DND-41 (cell line): Measurements from ENCODE around the gene GPR156.

ENCODE experiments used
- ATAC-seq: fragments of 200-7000 bp; cut with Tn5 transposase; 3 replicates; pipeline ENCODE4 v1.9.1; 2021; ENCODE audit warnings: low read depth; ENCODE audit not compliant: insufficient read depth
- DNase-seq: peaks from one replicate; pipeline ENCODE4 v3.0.0-alpha.2; 2020
- H2AFZ ChIP-seq: 2 replicates; pipeline ENCODE4 v1.6.0; 2012; ENCODE audit warnings: low read depth, low read length
- H3K27ac ChIP-seq: 2 replicates; pipeline ENCODE4 v1.5.1; 2012; ENCODE audit warnings: low read length, inconsistent platforms
- H3K27me3 ChIP-seq: fragments of 200-600 bp; sonication (generic); 2 replicates; pipeline ENCODE4 v1.6.0; 2012; ENCODE audit warnings: low read length, mild to moderate bottlenecking, inconsistent platforms; ENCODE audit not compliant: insufficient read depth, poor library complexity
- H3K36me3 ChIP-seq: 2 replicates; pipeline ENCODE4 v1.5.1; 2012; ENCODE audit warnings: low read length, inconsistent platforms; ENCODE audit not compliant: insufficient read depth
- H3K4me1 ChIP-seq: 2 replicates; pipeline ENCODE4 v1.5.1; 2012; ENCODE audit warnings: mild to moderate bottlenecking, low read length; ENCODE audit not compliant: insufficient read depth
- H3K4me2 ChIP-seq: 2 replicates; pipeline ENCODE4 v1.6.0; 2012; ENCODE audit warnings: mild to moderate bottlenecking, moderate library complexity, low read length, inconsistent platforms; ENCODE audit not compliant: insufficient read depth
- H3K4me3 ChIP-seq, 2 experiments: fragments of 200-600 bp in 1 of 2; shearing (Covaris generic) in 1 of 2; 2 replicates each; pipeline ENCODE4 v1.5.1; 2012 to 2016; ENCODE audit warnings: inconsistent platforms in 2 of 2, low read length in 2 of 2, mild to moderate bottlenecking in 2 of 2, low read depth in 1 of 2, moderate library complexity in 1 of 2
- H3K79me2 ChIP-seq: 2 replicates; pipeline ENCODE4 v1.6.0; 2012; ENCODE audit warnings: low read length, inconsistent platforms; ENCODE audit not compliant: insufficient read depth
- H3K9ac ChIP-seq: 2 replicates; pipeline ENCODE4 v1.6.0; 2012; ENCODE audit warnings: low read depth, mild to moderate bottlenecking, inconsistent platforms, low read length, moderate library complexity
- H3K9me3 ChIP-seq: 2 replicates; pipeline ENCODE4 v1.5.1; 2012; ENCODE audit warnings: low read length, moderate library complexity, mild to moderate bottlenecking, inconsistent platforms; ENCODE audit not compliant: insufficient read depth, severe bottlenecking
- H4K20me1 ChIP-seq: 2 replicates; pipeline ENCODE4 v1.6.0; 2012; ENCODE audit warnings: low read length; ENCODE audit not compliant: insufficient read depth
- EZH2 ChIP-seq: IDR thresholded peaks from 3 replicates; pipeline ENCODE4 v1.6.1; 2012; ENCODE audit warnings: borderline replicate concordance, low read depth, mild to moderate bottlenecking, moderate library complexity, low read length, inconsistent platforms; ENCODE audit not compliant: severe bottlenecking
- TF ChIP-seq, protein P1 (sequence below): IDR thresholded peaks from 2 replicates; pipeline ENCODE4 v1.5.1; 2012; ENCODE audit warnings: borderline replicate concordance, low read length, moderate library complexity, mild to moderate bottlenecking; ENCODE audit not compliant: poor library complexity, severe bottlenecking; ENCODE audit errors: extremely low read depth

GPR156 gene

DNA sequence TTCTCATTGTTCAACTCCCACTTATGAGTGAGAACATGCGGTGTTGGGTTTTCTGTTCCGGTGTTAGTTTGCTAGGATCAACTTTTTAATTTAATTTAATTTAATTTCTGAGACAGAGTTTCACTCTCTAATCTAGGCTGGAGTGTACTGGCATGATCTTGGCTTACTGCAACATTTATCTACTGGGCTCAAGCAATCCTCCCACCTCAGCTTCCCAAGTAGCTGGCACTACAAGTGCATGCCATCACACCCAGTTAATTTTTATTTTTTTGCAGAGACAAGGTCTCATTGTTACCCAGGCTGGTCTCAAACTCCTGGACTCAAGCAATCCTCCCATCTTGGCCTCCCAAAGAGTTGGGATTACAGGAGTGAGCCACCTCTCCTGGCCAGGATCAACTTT lies 82.7 kb downstream of the GPR156 start:
- DNase-seq (no peak), ATAC-seq (no peak)
- H3K27me3 ChIP-seq = no peaks in the 10 kb centered on the region
- no peaks in the 10 kb centered on the region for H3K79me2 ChIP-seq
- H4K20me1 ChIP-seq = no peaks in the 10 kb centered on the region
- no peaks in the 10 kb centered on the region for H3K9me3 ChIP-seq
- no peaks in the 10 kb centered on the region for H3K36me3 ChIP-seq
- H3K4me2 ChIP-seq = no peak overlapping the region
- no peaks in the 10 kb centered on the region for H3K4me1 ChIP-seq
- H2AFZ ChIP-seq = no peak overlapping the region
- TF ChIP-seq, protein P1, sequence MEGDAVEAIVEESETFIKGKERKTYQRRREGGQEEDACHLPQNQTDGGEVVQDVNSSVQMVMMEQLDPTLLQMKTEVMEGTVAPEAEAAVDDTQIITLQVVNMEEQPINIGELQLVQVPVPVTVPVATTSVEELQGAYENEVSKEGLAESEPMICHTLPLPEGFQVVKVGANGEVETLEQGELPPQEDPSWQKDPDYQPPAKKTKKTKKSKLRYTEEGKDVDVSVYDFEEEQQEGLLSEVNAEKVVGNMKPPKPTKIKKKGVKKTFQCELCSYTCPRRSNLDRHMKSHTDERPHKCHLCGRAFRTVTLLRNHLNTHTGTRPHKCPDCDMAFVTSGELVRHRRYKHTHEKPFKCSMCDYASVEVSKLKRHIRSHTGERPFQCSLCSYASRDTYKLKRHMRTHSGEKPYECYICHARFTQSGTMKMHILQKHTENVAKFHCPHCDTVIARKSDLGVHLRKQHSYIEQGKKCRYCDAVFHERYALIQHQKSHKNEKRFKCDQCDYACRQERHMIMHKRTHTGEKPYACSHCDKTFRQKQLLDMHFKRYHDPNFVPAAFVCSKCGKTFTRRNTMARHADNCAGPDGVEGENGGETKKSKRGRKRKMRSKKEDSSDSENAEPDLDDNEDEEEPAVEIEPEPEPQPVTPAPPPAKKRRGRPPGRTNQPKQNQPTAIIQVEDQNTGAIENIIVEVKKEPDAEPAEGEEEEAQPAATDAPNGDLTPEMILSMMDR = no peak
- no peak for TF ChIP-seq EZH2
- no peak overlapping the region for H3K9ac ChIP-seq
- no peak overlapping the region for H3K4me3 ChIP-seq
- H3K27ac ChIP-seq = no peak overlapping the region

DNA sequence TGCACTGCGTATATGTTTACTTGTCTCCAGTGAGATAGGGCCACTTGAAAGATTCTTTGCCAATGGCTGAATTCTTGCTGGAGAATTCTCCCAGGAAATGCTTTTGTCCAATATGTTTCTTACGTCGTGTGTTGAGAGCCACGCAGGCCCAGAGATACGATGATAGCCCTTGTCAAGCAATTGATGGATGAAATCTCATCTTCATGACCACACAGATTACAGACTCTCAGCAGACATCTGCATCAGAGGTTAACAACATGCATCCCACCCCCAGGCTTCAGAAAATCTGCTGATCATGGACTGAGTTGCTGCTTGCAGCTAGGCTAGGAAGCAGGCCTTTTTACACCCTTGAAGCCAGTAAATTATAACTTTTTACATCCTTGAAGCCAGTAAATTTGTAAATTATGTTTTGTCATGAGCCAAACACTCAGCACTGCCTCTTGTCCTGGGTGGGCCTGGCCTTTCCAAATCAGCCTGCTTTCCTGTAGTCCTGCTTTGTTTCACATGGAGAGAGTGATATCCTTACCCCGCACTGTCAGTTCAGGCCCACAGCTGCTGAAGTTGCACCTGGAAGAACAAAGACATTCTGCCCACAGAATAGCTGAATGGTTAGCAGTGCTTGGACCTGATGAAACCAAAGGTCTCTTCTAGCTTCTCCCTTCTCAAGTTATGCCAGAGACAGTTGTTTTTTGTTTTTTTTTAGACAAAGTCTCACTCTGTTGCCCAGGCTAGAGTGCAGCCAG lies 84.4 kb downstream of the GPR156 start:
- Histone ChIP-seq H3K36me3 (no peaks in the 10 kb centered on the region), H3K27me3 (no peaks in the 10 kb centered on the region), H3K9me3 (no peaks in the 10 kb centered on the region), H2AFZ (no peak overlapping the region), H3K4me2 (no peak overlapping the region), H3K4me1 (no peaks in the 10 kb centered on the region), H3K4me3 (no peak overlapping the region), H3K27ac (no peak overlapping the region), H3K9ac (no peak overlapping the region), H3K79me2 (no peaks in the 10 kb centered on the region), H4K20me1 (no peaks in the 10 kb centered on the region)
- ATAC-seq (peak; percentile 70; the same call in 2 of the 3 replicates), DNase-seq (no peak)
- TF ChIP-seq, protein P1 = no peak
- TF ChIP-seq EZH2 = no peak

DNA sequence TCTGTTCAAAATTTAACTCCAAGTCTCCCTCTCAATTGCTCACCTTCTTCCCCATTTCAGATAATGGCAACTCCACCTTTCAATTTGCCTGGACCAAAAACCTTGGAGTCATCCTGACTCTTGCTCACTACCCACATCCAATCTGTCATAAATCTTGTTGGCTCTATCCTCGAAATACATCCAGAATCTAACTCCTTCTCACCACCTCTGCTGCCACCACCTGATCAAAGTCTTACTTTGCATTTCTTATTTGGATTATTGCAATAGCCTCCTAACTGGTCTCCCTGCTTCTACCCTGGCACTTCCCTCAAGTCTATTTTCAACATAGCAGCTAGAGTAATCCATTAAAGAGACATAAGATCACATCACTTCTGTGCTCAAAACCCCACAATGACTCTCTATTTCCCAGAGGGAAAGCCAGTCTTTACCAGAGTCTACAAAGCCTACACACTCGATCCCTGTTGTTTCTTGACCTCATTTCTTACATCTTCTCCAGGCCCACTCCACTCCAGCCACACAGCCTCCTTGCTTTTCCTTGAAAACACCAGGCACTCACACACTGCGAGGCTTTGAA lies 86.6 kb downstream of the GPR156 start:
- H3K27me3 ChIP-seq = no peaks in the 10 kb centered on the region
- no peak overlapping the region for H3K4me2 ChIP-seq
- no peak overlapping the region for H3K9ac ChIP-seq
- no peak for TF ChIP-seq EZH2
- TF ChIP-seq, protein P1 = peak; percentile 39
- H3K9me3 ChIP-seq = no peaks in the 10 kb centered on the region
- H4K20me1 ChIP-seq = no peaks in the 10 kb centered on the region
- DNase-seq (no peak), ATAC-seq (peak; percentile 53; the same call in 1 of the 3 replicates)
- no peaks in the 10 kb centered on the region for H3K79me2 ChIP-seq
- H3K36me3 ChIP-seq = no peaks in the 10 kb centered on the region
- no peak overlapping the region for H2AFZ ChIP-seq
- no peak overlapping the region for H3K4me3 ChIP-seq
- no peak overlapping the region for H3K27ac ChIP-seq
- H3K4me1 ChIP-seq = no peaks in the 10 kb centered on the region

GRCh38 chr3:120196812-120197211 lies 88.2 kb downstream of the GPR156 start:
- Histone ChIP-seq H3K36me3 (no peaks in the 10 kb centered on the region), H3K79me2 (no peaks in the 10 kb centered on the region), H3K4me3 (no peak overlapping the region), H3K4me1 (no peaks in the 10 kb centered on the region), H2AFZ (no peak overlapping the region), H3K9me3 (no peaks in the 10 kb centered on the region), H3K27ac (no peak overlapping the region), H3K4me2 (no peak overlapping the region), H3K9ac (no peak overlapping the region), H4K20me1 (no peaks in the 10 kb centered on the region), H3K27me3 (no peaks in the 10 kb centered on the region)
- ATAC-seq = no peak
- DNase-seq = no peak
- TF ChIP-seq, protein P1 = no peak
- no peak for TF ChIP-seq EZH2
